ENCODE data around the gene RNF144A. TPM values are rescaled to one million over a fixed set of nuclear protein-coding genes. Genes with fewer than 3 reads are reported as not detected.

Gene RNF144A
- total and polyA plus RNA-seq, 2 of the 13 experiments (the other 11 are each of a cell fraction or from before 2014, with no cell fraction given), result 13.9 to 16.5 TPM

GRCh38 chr2:6986912-6987361, 69.7 kb downstream of the RNF144A start:
- BruUV-seq (replicated peaks), result no TSS peak
- Histone ChIP-seq H3K9me3 (ENCODE audit: low read length) (no peaks in the 10 kb centered on the region), H3K4me2 (ENCODE audit: low read depth, low read length) (no peak overlapping the region), H3K27me3 (ENCODE audit: control insufficient read depth in 1 of 2, insufficient read depth in 2 of 2, low read length in 2 of 2) (no peaks in the 10 kb centered on the region), H3K36me3 (replicated peaks in 1 of 2; ENCODE audit: control insufficient read depth in 1 of 2, insufficient read depth in 2 of 2, low read length in 2 of 2) (no peaks in the 10 kb centered on the region), H3K27ac (ENCODE audit: extremely low read length, insufficient read depth, low read length) (no peak overlapping the region), H3K4me3 (replicated peaks in 1 of 3; ENCODE audit: insufficient read depth in 1 of 3, low read depth in 2 of 3, low read length in 3 of 3) (no peak overlapping the region), H3K4me1 (ENCODE audit: insufficient read depth, low read length) (peaks cover 19% of the 10 kb centered on the region), H4K20me1 (ENCODE audit: insufficient read depth, low read length) (no peaks in the 10 kb centered on the region), H2AFZ (ENCODE audit: low read length) (no peak overlapping the region), H3K79me2 (ENCODE audit: insufficient read depth, low read length) (no peaks in the 10 kb centered on the region), H3K9ac (ENCODE audit: insufficient read depth, low read depth, low read length) (no peak overlapping the region)
- intact Hi-C loops (cut with micrococcal nuclease; ENCODE audit: unreplicated experiment), result loop anchor here (1.0 kb wide), 1 partner anchor 66 kb away; no protein-coding TSS in a partner anchor
- DNase-seq (ENCODE audit: low spot score) (peak; percentile 61), FAIRE-seq (no peak), ATAC-seq (peak; percentile 82)
- ChIA-PET CTCF (ENCODE audit: low intra/inter-chr PET ratio, low total read pairs) (no interaction called here), POLR2A (no interaction called here)
- TF ChIP-seq, protein P1, sequence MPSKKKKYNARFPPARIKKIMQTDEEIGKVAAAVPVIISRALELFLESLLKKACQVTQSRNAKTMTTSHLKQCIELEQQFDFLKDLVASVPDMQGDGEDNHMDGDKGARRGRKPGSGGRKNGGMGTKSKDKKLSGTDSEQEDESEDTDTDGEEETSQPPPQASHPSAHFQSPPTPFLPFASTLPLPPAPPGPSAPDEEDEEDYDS (CRISPR knock-in tag; IDR thresholded peaks at IDR 0.05), result no peak
- TF ChIP-seq ZFP82 (CRISPR knock-in tag; IDR thresholded peaks at IDR 0.05; ENCODE audit: borderline replicate concordance) (no peak), TERF1 (CRISPR knock-in tag; IDR thresholded peaks at IDR 0.05) (no peak), SOX5 (CRISPR knock-in tag; IDR thresholded peaks at IDR 0.05; ENCODE audit: borderline replicate concordance) (peak; percentile 36; the same call in 1 of the 2 replicates), SOX13 (IDR thresholded peaks at IDR 0.05) (no peak), SOX13 (CRISPR knock-in tag; conservative IDR thresholded peaks at IDR 0.05 in 1 of 2, IDR thresholded peaks at IDR 0.05 in 1 of 2) (0 out of 4 replicates have a peak, but pooled peaks of 1 of the 2 experiments have one; percentile 15), MZF1 (CRISPR knock-in tag; IDR thresholded peaks at IDR 0.05; ENCODE audit: borderline replicate concordance) (no peak), TBX2 (CRISPR knock-in tag; IDR thresholded peaks at IDR 0.05; ENCODE audit: borderline replicate concordance) (peak; percentile 35; the same call in 1 of the 2 replicates), ZNF337 (CRISPR knock-in tag; IDR thresholded peaks at IDR 0.05; ENCODE audit: borderline replicate concordance, low read depth) (no peak), CEBPG (CRISPR knock-in tag; IDR thresholded peaks at IDR 0.05) (0 out of 2 replicates have a peak, but pooled peaks have one; percentile 1), FOXA3 (CRISPR knock-in tag; IDR thresholded peaks at IDR 0.05) (peak; percentile 46; the same call in 1 of the 2 replicates), SOX6 (IDR thresholded peaks at IDR 0.05) (no peak), SOX6 (CRISPR knock-in tag; IDR thresholded peaks at IDR 0.05) (peak; percentile 38; the same call in 1 of the 2 replicates), FOXP1 (IDR thresholded peaks at IDR 0.05) (no peak), FOXP1 (CRISPR knock-in tag; IDR thresholded peaks at IDR 0.05) (no peak)
- in situ Hi-C loops (cut with HindIII; ENCODE audit: extremely low pct_ligation_motif_present, low pct_unique_long_range_greater_than_20kb), result no loop called here
- WGBS (ENCODE audit: low lambda C conversion rate), result 42% methylated on average over 11 of the region's 12 CpGs

All from HepG2 (cell line).